ENCODE measurements around the gene NTM. TPM values are rescaled to one million over a fixed set of nuclear protein-coding genes. Genes with fewer than 3 reads are reported as not detected.

NTM gene
- total RNA-seq, 4 donors from 2014 or later = 0.78 to 1.1 (median 0.88) TPM; not detected in 1

- H3K4me1 ChIP-seq = no peaks in the 10 kb centered on the region
- intact Hi-C loops (cut with DNase I) = no loop called here
- H3K4me3 ChIP-seq (replicated peaks in 1 of 3) = no peak overlapping the region
- no peak overlapping the region for H3K27ac ChIP-seq
- no peaks in the 10 kb centered on the region for H3K36me3 ChIP-seq
- 76 to 92% methylated on average over 17 of the region's 17 CpGs for WGBS, 2 donors
- H3K9me3 ChIP-seq = no peaks in the 10 kb centered on the region
- H3K27me3 ChIP-seq = no peaks in the 10 kb centered on the region
- TF ChIP-seq POLR2A (IDR thresholded peaks at IDR 0.05) (no peak), CTCF (IDR thresholded peaks at IDR 0.05) (no peak)
- DNase-seq = no peak
Measured at GRCh38 chr11:132256528-132257279, 886.3 kb downstream of the NTM start.

- no peaks in the 10 kb centered on the region for H3K27me3 ChIP-seq
- WGBS, 2 donors = 92% methylated on average over 5 of the region's 5 CpGs
- H3K27ac ChIP-seq = no peak overlapping the region
- intact Hi-C loops (cut with DNase I) = no loop called here
- H3K36me3 ChIP-seq = no peaks in the 10 kb centered on the region
- H3K4me1 ChIP-seq = no peaks in the 10 kb centered on the region
- TF ChIP-seq CTCF (IDR thresholded peaks at IDR 0.05) (no peak), POLR2A (IDR thresholded peaks at IDR 0.05) (no peak)
- DNase-seq = no peak
- no peak overlapping the region for H3K4me3 ChIP-seq (replicated peaks in 1 of 3)
- no peaks in the 10 kb centered on the region for H3K9me3 ChIP-seq
Measured at GRCh38 chr11:132257871-132258270, 887.5 kb downstream of the NTM start.

GRCh38 chr11:132258875-132259274, 888.5 kb downstream of the NTM start:
- intact Hi-C loops (cut with DNase I) = no loop called here
- no peak overlapping the region for H3K4me3 ChIP-seq (replicated peaks in 1 of 3)

GRCh38 chr11:132260636-132261035, 890.2 kb downstream of the NTM start:
- no peaks in the 10 kb centered on the region for H3K9me3 ChIP-seq
- H3K27ac ChIP-seq = no peak overlapping the region
- DNase-seq = no peak
- no peaks in the 10 kb centered on the region for H3K36me3 ChIP-seq
- H3K4me3 ChIP-seq (replicated peaks in 1 of 3) = no peak overlapping the region
- WGBS, 2 donors = 89 to 91% methylated on average over 7 of the region's 7 CpGs
- H3K27me3 ChIP-seq = no peaks in the 10 kb centered on the region
- TF ChIP-seq POLR2A (IDR thresholded peaks at IDR 0.05) = no peak
- TF ChIP-seq CTCF (IDR thresholded peaks at IDR 0.05) = no peak
- intact Hi-C loops (cut with DNase I) = no loop called here
- no peaks in the 10 kb centered on the region for H3K4me1 ChIP-seq

More at GRCh38 chr11:132258875-132259274, 888.5 kb downstream of the NTM start:
- Histone ChIP-seq H3K9me3 (no peaks in the 10 kb centered on the region), H3K27me3 (no peaks in the 10 kb centered on the region), H3K36me3 (no peaks in the 10 kb centered on the region), H3K27ac (no peak overlapping the region), H3K4me1 (no peaks in the 10 kb centered on the region)
- 93% methylated on average over 1 of the region's 1 CpG for WGBS, 2 donors
- TF ChIP-seq CTCF (IDR thresholded peaks at IDR 0.05) (no peak), POLR2A (IDR thresholded peaks at IDR 0.05) (no peak)
- DNase-seq = no peak

- Histone ChIP-seq H3K27ac (no peak overlapping the region), H3K36me3 (no peaks in the 10 kb centered on the region), H3K9me3 (no peaks in the 10 kb centered on the region), H3K4me3 (replicated peaks in 1 of 3) (no peak overlapping the region), H3K4me1 (no peaks in the 10 kb centered on the region), H3K27me3 (no peaks in the 10 kb centered on the region)
- TF ChIP-seq CTCF (IDR thresholded peaks at IDR 0.05) = no peak
- TF ChIP-seq POLR2A (IDR thresholded peaks at IDR 0.05) = no peak
- intact Hi-C loops (cut with DNase I) = no loop called here
- 64 to 87% methylated on average over 5 of the region's 5 CpGs for WGBS, 2 donors
- no peak for DNase-seq
Measured at GRCh38 chr11:132263241-132263640, 892.8 kb downstream of the NTM start.
